Pancreas (tissue), 10 donors: ENCODE measurements around the gene RNF214. TPM values are rescaled to one million over a fixed set of nuclear protein-coding genes. Genes with fewer than 3 reads are reported as not detected.

Experiments
- ATAC-seq, 4 donors: fragments of 200-7000 bp; cut with Tn5 transposase; one replicate each; pipeline versions ENCODE4 v1.8.0 to v1.9.1; 2020; ENCODE audit warnings: mild to moderate bottlenecking in 4 of 4, moderate library complexity in 4 of 4
- DNase-seq, 6 donors: peaks; one replicate each; pipeline ENCODE4 v3.0.0-alpha.2; 2020
- FAIRE-seq: peaks from 2 replicates; lab custom pipeline; 2012; peaks lifted over from hg19 to GRCh38; lab: Jason Lieb, UNC
- H3K27ac ChIP-seq, 4 donors: fragments of 200-600 bp; sonication (generic); 1 replicate in 3 of 4; 2 replicates in 1 of 4; pipeline versions ENCODE4 v1.5.0 to v1.8.0; 2020
- H3K27me3 ChIP-seq, 4 donors: fragments of 200-600 bp; one replicate each; pipeline ENCODE4 v1.8.0; 2021
- H3K36me3 ChIP-seq, 3 donors: fragments of 200-600 bp; sonication (generic) in 1 of 3; one replicate each; pipeline versions ENCODE4 v1.5.0 to v1.8.0; 2020 to 2021
- H3K4me1 ChIP-seq, 3 donors: fragments of 200-600 bp; one replicate each; pipeline ENCODE4 v1.8.0; 2021
- H3K4me3 ChIP-seq, 4 donors: fragments of 200-600 bp; sonication (generic) in 2 of 4; one replicate each; pipeline versions ENCODE4 v1.5.0 to v1.8.0; 2020 to 2021
- H3K9me3 ChIP-seq, 4 donors: fragments of 200-600 bp; one replicate each; pipeline ENCODE4 v1.8.0; 2021
- whole genome bisulfite sequencing, 2 donors: extraction: QIAGEN DNeasy Blood & Tissue Kit; methylation state at CpG; one replicate each; pipeline ENCODE4 v1.1.7; 2013; 5-methylcytosine and 5-hydroxymethylcytosine counted together
- intact Hi-C, 3 donors: fragments of 100-400 bp; cut with DNase I; formaldehyde crosslinking; loops; one replicate each; pipeline versions ENCODE4 v1.11.1 to v1.14.2; 2022
- polyA plus RNA-seq, 2 donors: library from polyadenylated mRNA; stranded (reverse); fragments of 200-250 nt; gene quantifications; one replicate each; pipeline ENCODE4 v1.2.3, GENCODE V29; 2013
- total RNA-seq, 6 donors: library from RNA; stranded (reverse); fragmentation: NEBNext Ultra II Directional in 4 of 6; extraction: Animal tissue kit (Norgen Biotek cat#: 25700) in 4 of 6; gene quantifications; one replicate each; pipeline versions ENCODE4 v1.2.1 to v1.2.4, GENCODE V29; 2021 to 2023
- TF ChIP-seq, protein P1 (sequence below), 4 donors: fragments of 200-600 bp; sonication (generic) in 3 of 4; IDR thresholded peaks; one replicate each; pipeline versions ENCODE4 v1.5.0 to v1.8.0; 2021; ENCODE audit warnings: antibody characterized with exemption in 4 of 4
- donor health status: healthy with polysubstance abuse.
- donor health status: DM: no; HTN: no; CAD: no; lungs with moderate emphysema.
- donor health status: DM: no; HTN: no; CAD: no.
- donor health status: control.
- donor health status: control.
- donor health status: Bipolar disorder and iron deficiency.
- donor health status: DM: yes; HTN: yes; CAD: no.
- donor health status: DM: no; HTN: no; CAD: no.
- donor health status: DM: no; HTN: no; CAD: no.
- donor health status: DM: yes; HTN: yes; CAD: no.

RNF214 gene
- total and polyA plus RNA-seq, 8 donors = 14.0 to 23.8 (median 19.0) TPM

DNA sequence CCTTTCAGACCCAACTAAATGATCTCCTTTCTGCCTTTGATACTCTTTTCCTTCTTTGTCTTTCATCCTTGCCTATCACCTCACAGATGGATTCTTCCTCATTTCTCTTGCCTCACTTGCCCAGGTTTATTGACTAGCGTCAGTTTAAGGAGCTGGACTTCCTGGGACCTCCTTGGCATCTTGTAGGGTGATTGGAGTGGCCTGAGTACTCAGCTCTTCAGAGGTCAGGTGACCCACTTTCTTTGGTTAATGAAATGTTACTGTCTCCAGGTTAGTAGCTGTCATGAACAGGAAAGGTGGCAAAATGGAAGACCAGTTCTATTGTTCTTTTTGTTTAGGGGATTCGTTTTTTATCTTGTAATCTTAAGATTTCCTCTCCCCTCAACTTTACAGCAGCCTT, 54.1 kb downstream of the RNF214 start:
- ATAC-seq (no peak), DNase-seq (no peak), FAIRE-seq (no peak)
- Histone ChIP-seq H3K9me3 (no peaks in the 10 kb centered on the region), H3K4me3 (no peak overlapping the region), H3K27me3 (no peaks in the 10 kb centered on the region), H3K4me1 (peaks cover 15 to 34% (median 23%) of the 10 kb centered on the region in 3 donors), H3K27ac (peak overlapping the region in 1 of 4 donors; percentile 5), H3K36me3 (peaks cover 0 to 9% (median 6%) of the 10 kb centered on the region in 3 donors)
- intact Hi-C loops = no loop called here
- TF ChIP-seq, protein P1, sequence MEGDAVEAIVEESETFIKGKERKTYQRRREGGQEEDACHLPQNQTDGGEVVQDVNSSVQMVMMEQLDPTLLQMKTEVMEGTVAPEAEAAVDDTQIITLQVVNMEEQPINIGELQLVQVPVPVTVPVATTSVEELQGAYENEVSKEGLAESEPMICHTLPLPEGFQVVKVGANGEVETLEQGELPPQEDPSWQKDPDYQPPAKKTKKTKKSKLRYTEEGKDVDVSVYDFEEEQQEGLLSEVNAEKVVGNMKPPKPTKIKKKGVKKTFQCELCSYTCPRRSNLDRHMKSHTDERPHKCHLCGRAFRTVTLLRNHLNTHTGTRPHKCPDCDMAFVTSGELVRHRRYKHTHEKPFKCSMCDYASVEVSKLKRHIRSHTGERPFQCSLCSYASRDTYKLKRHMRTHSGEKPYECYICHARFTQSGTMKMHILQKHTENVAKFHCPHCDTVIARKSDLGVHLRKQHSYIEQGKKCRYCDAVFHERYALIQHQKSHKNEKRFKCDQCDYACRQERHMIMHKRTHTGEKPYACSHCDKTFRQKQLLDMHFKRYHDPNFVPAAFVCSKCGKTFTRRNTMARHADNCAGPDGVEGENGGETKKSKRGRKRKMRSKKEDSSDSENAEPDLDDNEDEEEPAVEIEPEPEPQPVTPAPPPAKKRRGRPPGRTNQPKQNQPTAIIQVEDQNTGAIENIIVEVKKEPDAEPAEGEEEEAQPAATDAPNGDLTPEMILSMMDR (IDR thresholded peaks at IDR 0.05) = no peak
- 36 to 39% methylated on average over 2 of the region's 2 CpGs for WGBS, 2 donors

DNA sequence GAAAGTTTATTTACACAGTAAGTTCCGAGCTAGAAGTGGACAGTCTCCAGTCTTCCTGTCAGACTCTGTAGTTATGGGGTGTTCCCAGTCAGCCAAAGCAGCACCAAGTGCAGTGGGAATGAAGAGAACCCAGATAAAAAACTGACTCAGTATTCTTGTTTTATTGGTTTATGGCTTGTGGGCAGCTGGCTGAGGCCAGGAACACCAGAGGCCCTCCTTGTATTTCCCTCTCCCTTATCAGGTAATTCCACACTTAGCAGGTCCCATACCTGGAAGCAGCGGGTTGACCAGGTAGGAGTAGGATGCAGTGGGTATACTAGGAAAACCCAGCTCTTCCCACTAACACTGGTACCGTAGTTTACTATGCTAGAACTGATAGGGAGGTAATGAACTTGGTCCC, 55.2 kb downstream of the RNF214 start:
- Histone ChIP-seq H3K4me3 (no peak overlapping the region), H3K9me3 (no peaks in the 10 kb centered on the region), H3K27ac (no peak overlapping the region), H3K4me1 (peaks cover 15 to 32% (median 26%) of the 10 kb centered on the region in 3 donors), H3K36me3 (peaks cover 0 to 9% (median 6%) of the 10 kb centered on the region in 3 donors), H3K27me3 (no peaks in the 10 kb centered on the region)
- FAIRE-seq = no peak
- no peak for DNase-seq
- TF ChIP-seq, protein P1 (IDR thresholded peaks at IDR 0.05) = no peak
- intact Hi-C loops = no loop called here
- ATAC-seq = no peak
- 39 to 49% methylated on average over 3 of the region's 3 CpGs for WGBS, 2 donors

DNA sequence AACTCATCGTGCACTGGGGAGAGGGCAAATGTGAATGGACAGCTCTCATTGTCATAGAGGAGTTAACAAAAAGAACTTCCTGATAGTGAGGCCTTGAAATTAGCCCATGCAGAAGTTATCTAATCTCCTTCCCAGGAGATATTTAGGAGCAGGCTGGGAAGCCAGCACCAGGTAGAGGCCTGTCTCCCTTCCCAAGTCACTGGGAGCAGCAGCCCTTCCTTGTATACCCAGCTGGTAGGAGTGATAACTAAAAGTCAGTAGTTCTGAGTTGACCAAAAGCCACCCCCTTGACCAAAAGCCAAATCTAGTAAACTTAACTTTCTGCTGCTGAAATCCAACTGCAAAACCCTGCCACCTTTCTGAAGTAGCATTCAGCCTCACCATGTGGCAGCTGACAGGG, 57.3 kb downstream of the RNF214 start:
- FAIRE-seq = no peak

DNA sequence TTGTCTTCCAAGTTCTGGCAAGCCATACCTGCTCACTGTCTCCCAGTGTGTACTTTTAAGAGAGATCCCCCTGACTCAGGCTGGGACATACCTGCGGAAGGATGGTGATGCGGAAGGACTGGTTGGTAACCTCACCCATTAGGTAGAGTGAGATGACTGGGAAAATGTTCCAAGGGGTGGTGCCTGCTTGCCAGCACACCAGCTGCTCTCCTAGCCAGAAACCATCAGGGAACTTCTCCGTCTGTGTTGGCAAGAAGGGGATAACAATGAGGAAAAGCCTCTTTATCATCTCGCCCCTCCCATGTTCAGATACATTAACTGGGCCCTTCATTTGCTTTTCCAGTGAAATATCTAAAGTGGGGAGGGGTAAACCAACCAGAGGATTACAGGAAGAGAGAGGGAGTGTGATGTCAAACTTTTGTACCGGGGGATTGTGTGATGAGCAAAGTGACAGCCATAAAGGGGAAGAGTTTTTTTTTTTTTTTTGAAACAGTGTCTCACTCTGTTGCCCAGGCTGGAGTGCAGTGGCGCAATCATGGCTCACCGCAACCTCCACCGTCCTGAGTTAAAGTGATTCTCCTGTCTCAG, 58.4 kb downstream of the RNF214 start, which contains the start of gene BACE1-AS:
Gene BACE1-AS, plus strand, starts transcription at position 538 of the 588 bp plus-strand sequence.
- peak in 4 of 6 donors; percentile 61 to 80 (median 65) for DNase-seq
- no peak within 1 kb of the TSS for H3K4me3 ChIP-seq
- no peaks in the 10 kb centered on the region for H3K9me3 ChIP-seq
- H3K27ac ChIP-seq = peak within 1 kb of the TSS in 2 of 4 donors; percentile 44 to 45
- WGBS, 2 donors = 48 to 54% methylated on average over 8 of the region's 8 CpGs
- ATAC-seq = peak; percentile 70 to 72 (median 71)
- TF ChIP-seq, protein P1 (IDR thresholded peaks at IDR 0.05) = no peak
- no peak for FAIRE-seq
- no peaks in the 10 kb centered on the region for H3K27me3 ChIP-seq
- peaks cover 0 to 13% (median 6%) of the 10 kb centered on the region in 3 donors for H3K36me3 ChIP-seq
- H3K4me1 ChIP-seq = peaks cover 9 to 26% (median 26%) of the 10 kb centered on the region in 3 donors
- intact Hi-C loops = no loop called here

More for the DNA sequence above, 57.3 kb downstream of the RNF214 start:
- H3K27ac ChIP-seq = peak overlapping the region in 1 of 4 donors; percentile 38
- DNase-seq = peak in 4 of 6 donors; percentile 33 to 81 (median 76)
- H3K36me3 ChIP-seq = peaks cover 0 to 9% (median 6%) of the 10 kb centered on the region in 3 donors
- H3K9me3 ChIP-seq = no peaks in the 10 kb centered on the region
- peak; percentile 61 to 74 (median 72) for ATAC-seq
- H3K4me3 ChIP-seq = no peak overlapping the region
- no peaks in the 10 kb centered on the region for H3K27me3 ChIP-seq
- 29 to 40% methylated on average over 1 of the region's 1 CpG for WGBS, 2 donors
- intact Hi-C loops = no loop called here
- peaks cover 15 to 30% (median 26%) of the 10 kb centered on the region in 3 donors for H3K4me1 ChIP-seq
- TF ChIP-seq, protein P1 (IDR thresholded peaks at IDR 0.05) = no peak

DNA sequence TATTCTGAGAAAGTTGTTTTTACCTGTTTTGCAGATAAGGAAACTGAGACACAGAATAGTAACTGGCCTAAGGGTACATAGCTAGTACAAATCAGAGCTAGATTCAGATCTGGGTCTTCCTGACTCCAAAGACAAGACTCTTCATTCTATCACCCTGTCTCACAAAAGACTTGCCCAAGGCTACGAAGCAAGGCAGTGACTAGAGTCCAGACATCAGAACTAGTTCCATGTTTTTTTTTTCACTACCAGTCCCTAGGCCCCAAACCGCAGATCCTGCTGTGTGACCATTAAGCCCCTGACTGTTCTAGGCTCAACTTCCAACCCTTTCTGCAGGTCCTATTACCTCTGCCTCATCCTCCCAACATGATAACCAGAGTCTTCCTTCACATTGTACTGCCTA, 60.1 kb downstream of the RNF214 start:
- H3K27ac ChIP-seq = no peak overlapping the region
- 62 to 81% methylated on average over 2 of the region's 2 CpGs for WGBS, 2 donors
- no peaks in the 10 kb centered on the region for H3K9me3 ChIP-seq
- DNase-seq (no peak), FAIRE-seq (no peak), ATAC-seq (no peak)
- TF ChIP-seq, protein P1 (IDR thresholded peaks at IDR 0.05) = no peak
- no peaks in the 10 kb centered on the region for H3K27me3 ChIP-seq
- intact Hi-C loops = no loop called here
- H3K4me3 ChIP-seq = no peak overlapping the region
- H3K36me3 ChIP-seq = peaks cover 0 to 13% (median 6%) of the 10 kb centered on the region in 3 donors
- peaks cover 10 to 29% (median 26%) of the 10 kb centered on the region in 3 donors for H3K4me1 ChIP-seq
